ENCODE data around the gene MYOG. TPM values are rescaled to one million over a fixed set of nuclear protein-coding genes. Genes with fewer than 3 reads are reported as not detected.

MYOG gene
- total RNA-seq = 100 to 1,000 TPM in 1 of 4 donors, 10 to 100 TPM in 3; 21.4 to 146 (median 73.1) TPM

GRCh38 chr1:203085528-203086406 is at the start of gene MYOG:
Gene MYOG (minus strand): TSS chr1:203086012. CDS start chr1:203085961, 51 bp downstream.
- in situ Hi-C loops (cut with MboI; ENCODE audit: low sequenced_read_pairs in 4 of 4) (no loop called here), intact Hi-C loops (cut with DNase I; ENCODE audit: low total_unique reads) (no loop called here)
- Histone ChIP-seq H3K27me3 (no peaks in the 10 kb centered on the region), H3K9me3 (no peaks in the 10 kb centered on the region), H3K36me3 (no peaks in the 10 kb centered on the region), H3K4me1 (peaks cover 49 to 51% of the 10 kb centered on the region in 2 donors), H3K27ac (peak within 1 kb of the TSS; percentile 97 to 100 (median 98)), H3K4me3 (peak within 1 kb of the TSS; percentile 58 to 78 (median 67))
- ATAC-seq (peak; percentile 76 to 78), DNase-seq (peak; percentile 50 to 83)
- peak; percentile 35 to 73 for TF ChIP-seq POLR2A (IDR thresholded peaks at IDR 0.05)
- TF ChIP-seq, protein P1, sequence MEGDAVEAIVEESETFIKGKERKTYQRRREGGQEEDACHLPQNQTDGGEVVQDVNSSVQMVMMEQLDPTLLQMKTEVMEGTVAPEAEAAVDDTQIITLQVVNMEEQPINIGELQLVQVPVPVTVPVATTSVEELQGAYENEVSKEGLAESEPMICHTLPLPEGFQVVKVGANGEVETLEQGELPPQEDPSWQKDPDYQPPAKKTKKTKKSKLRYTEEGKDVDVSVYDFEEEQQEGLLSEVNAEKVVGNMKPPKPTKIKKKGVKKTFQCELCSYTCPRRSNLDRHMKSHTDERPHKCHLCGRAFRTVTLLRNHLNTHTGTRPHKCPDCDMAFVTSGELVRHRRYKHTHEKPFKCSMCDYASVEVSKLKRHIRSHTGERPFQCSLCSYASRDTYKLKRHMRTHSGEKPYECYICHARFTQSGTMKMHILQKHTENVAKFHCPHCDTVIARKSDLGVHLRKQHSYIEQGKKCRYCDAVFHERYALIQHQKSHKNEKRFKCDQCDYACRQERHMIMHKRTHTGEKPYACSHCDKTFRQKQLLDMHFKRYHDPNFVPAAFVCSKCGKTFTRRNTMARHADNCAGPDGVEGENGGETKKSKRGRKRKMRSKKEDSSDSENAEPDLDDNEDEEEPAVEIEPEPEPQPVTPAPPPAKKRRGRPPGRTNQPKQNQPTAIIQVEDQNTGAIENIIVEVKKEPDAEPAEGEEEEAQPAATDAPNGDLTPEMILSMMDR (IDR thresholded peaks at IDR 0.05 in 4 of 5, conservative IDR thresholded peaks at IDR 0.05 in 1 of 5) = no peak

GRCh38 chr1:203133970-203134725 is 48.3 kb upstream of the MYOG start:
- Histone ChIP-seq H3K9me3 (no peaks in the 10 kb centered on the region), H3K36me3 (no peaks in the 10 kb centered on the region), H3K27ac (no peak overlapping the region), H3K4me1 (peaks cover 12 to 14% of the 10 kb centered on the region in 2 donors), H3K4me3 (no peak overlapping the region), H3K27me3 (no peaks in the 10 kb centered on the region)
- no peak for ATAC-seq
- TF ChIP-seq, protein P1 (IDR thresholded peaks at IDR 0.05 in 4 of 5, conservative IDR thresholded peaks at IDR 0.05 in 1 of 5) = no peak
- TF ChIP-seq POLR2A (IDR thresholded peaks at IDR 0.05) = no peak
- in situ Hi-C loops (cut with MboI; ENCODE audit: low sequenced_read_pairs in 4 of 4) (no loop called here), intact Hi-C loops (cut with DNase I; ENCODE audit: low total_unique reads) (no loop called here)
- no peak for DNase-seq

GRCh38 chr1:203131548-203132200 is 45.9 kb upstream of the MYOG start:
- ATAC-seq (no peak), DNase-seq (no peak)
- TF ChIP-seq, protein P1 (IDR thresholded peaks at IDR 0.05 in 4 of 5, conservative IDR thresholded peaks at IDR 0.05 in 1 of 5) = no peak
- TF ChIP-seq POLR2A (IDR thresholded peaks at IDR 0.05) = no peak
- in situ Hi-C loops (cut with MboI; ENCODE audit: low sequenced_read_pairs in 4 of 4) = no loop called here
- Histone ChIP-seq H3K4me1 (peaks cover 28 to 36% of the 10 kb centered on the region in 2 donors), H3K27ac (no peak overlapping the region), H3K27me3 (no peaks in the 10 kb centered on the region), H3K9me3 (no peaks in the 10 kb centered on the region), H3K4me3 (no peak overlapping the region), H3K36me3 (no peaks in the 10 kb centered on the region)
- intact Hi-C loops (cut with DNase I; ENCODE audit: low total_unique reads) = no loop called here

- intact Hi-C loops (cut with DNase I; ENCODE audit: low total_unique reads) = no loop called here
- peaks cover 28 to 41% of the 10 kb centered on the region in 2 donors for H3K4me1 ChIP-seq
- H3K27me3 ChIP-seq = no peaks in the 10 kb centered on the region
- TF ChIP-seq POLR2A (IDR thresholded peaks at IDR 0.05) = no peak
- TF ChIP-seq, protein P1 (IDR thresholded peaks at IDR 0.05 in 4 of 5, conservative IDR thresholded peaks at IDR 0.05 in 1 of 5) = no peak
- no peak for DNase-seq
- ATAC-seq = no peak
- H3K4me3 ChIP-seq = no peak overlapping the region
- in situ Hi-C loops (cut with MboI; ENCODE audit: low sequenced_read_pairs in 4 of 4) = no loop called here
- H3K36me3 ChIP-seq = no peaks in the 10 kb centered on the region
- H3K9me3 ChIP-seq = no peaks in the 10 kb centered on the region
- no peak overlapping the region for H3K27ac ChIP-seq
Measured at GRCh38 chr1:203130358-203130985, 44.7 kb upstream of the MYOG start.
